Pancreas (tissue), 10 donors: ENCODE measurements around the gene BICRA. TPM values are rescaled to one million over a fixed set of nuclear protein-coding genes. Genes with fewer than 3 reads are reported as not detected.
"Not testable (repeated sequence)": the region's sequence is repeated elsewhere in the genome, so short reads cannot be mapped to it uniquely, and the experiment has no call there.

Source experiments
- ATAC-seq, 4 donors: fragments of 200-7000 bp; cut with Tn5 transposase; one replicate each; pipeline versions ENCODE4 v1.8.0 to v1.9.1; 2020; ENCODE audit warnings: mild to moderate bottlenecking in 4 of 4, moderate library complexity in 4 of 4
- DNase-seq, 6 donors: peaks; one replicate each; pipeline ENCODE4 v3.0.0-alpha.2; 2020
- FAIRE-seq: peaks from 2 replicates; lab custom pipeline; 2012; peaks lifted over from hg19 to GRCh38; lab: Jason Lieb, UNC
- H3K27ac ChIP-seq, 4 donors: fragments of 200-600 bp; sonication (generic); 1 replicate in 3 of 4; 2 replicates in 1 of 4; pipeline versions ENCODE4 v1.5.0 to v1.8.0; 2020
- H3K27me3 ChIP-seq, 4 donors: fragments of 200-600 bp; one replicate each; pipeline ENCODE4 v1.8.0; 2021
- H3K36me3 ChIP-seq, 3 donors: fragments of 200-600 bp; sonication (generic) in 1 of 3; one replicate each; pipeline versions ENCODE4 v1.5.0 to v1.8.0; 2020 to 2021
- H3K4me1 ChIP-seq, 3 donors: fragments of 200-600 bp; one replicate each; pipeline ENCODE4 v1.8.0; 2021
- H3K4me3 ChIP-seq, 4 donors: fragments of 200-600 bp; sonication (generic) in 2 of 4; one replicate each; pipeline versions ENCODE4 v1.5.0 to v1.8.0; 2020 to 2021
- H3K9me3 ChIP-seq, 4 donors: fragments of 200-600 bp; one replicate each; pipeline ENCODE4 v1.8.0; 2021
- CTCF ChIP-seq, 4 donors: fragments of 200-600 bp; sonication (generic) in 3 of 4; IDR thresholded peaks; one replicate each; pipeline versions ENCODE4 v1.5.0 to v1.8.0; 2021; ENCODE audit warnings: antibody characterized with exemption in 4 of 4
- WGBS, 2 donors: extraction: QIAGEN DNeasy Blood & Tissue Kit; methylation state at CpG; one replicate each; pipeline ENCODE4 v1.1.7; 2013; 5-methylcytosine and 5-hydroxymethylcytosine counted together
- intact Hi-C, 3 donors: fragments of 100-400 bp; cut with DNase I; formaldehyde crosslinking; loops; one replicate each; pipeline versions ENCODE4 v1.11.1 to v1.14.2; 2022
- polyA plus RNA-seq, 2 donors: library from polyadenylated mRNA; stranded (reverse); fragments of 200-250 nt; gene quantifications; one replicate each; pipeline ENCODE4 v1.2.3, GENCODE V29; 2013
- total RNA-seq, 6 donors: library from RNA; stranded (reverse); fragmentation: NEBNext Ultra II Directional in 4 of 6; extraction: Animal tissue kit (Norgen Biotek cat#: 25700) in 4 of 6; gene quantifications; one replicate each; pipeline versions ENCODE4 v1.2.1 to v1.2.4, GENCODE V29; 2021 to 2023
- donor health status: healthy with polysubstance abuse.
- donor health status: DM: no; HTN: no; CAD: no; lungs with moderate emphysema.
- donor health status: DM: no; HTN: no; CAD: no.
- donor health status: control.
- donor health status: control.
- donor health status: Bipolar disorder and iron deficiency.
- donor health status: DM: yes; HTN: yes; CAD: no.
- donor health status: DM: no; HTN: no; CAD: no.
- donor health status: DM: no; HTN: no; CAD: no.
- donor health status: DM: yes; HTN: yes; CAD: no.

The BICRA gene
- total and polyA plus RNA-seq, 8 donors, result 2.7 to 10.4 (median 5.9) TPM

- TF ChIP-seq CTCF (IDR thresholded peaks at IDR 0.05), result no peak
- Histone ChIP-seq H3K4me3 (no peak overlapping the region), H3K36me3 (no peaks in the 10 kb centered on the region), H3K9me3 (no peaks in the 10 kb centered on the region), H3K27me3 (no peaks in the 10 kb centered on the region), H3K27ac (no peak overlapping the region), H3K4me1 (no peaks in the 10 kb centered on the region)
- 39 to 47% methylated on average over 6 of the region's 6 CpGs for WGBS, 2 donors
- peak in 1 of 6 donors; percentile 7 for DNase-seq
- intact Hi-C loops, result no loop called here
- FAIRE-seq, result no peak
- ATAC-seq, result peak in 2 of 4 donors; percentile 24 to 37
Observed at GRCh38 chr19:47581605-47582319, 27.2 kb upstream of the BICRA start.

- intact Hi-C loops, result no loop called here
- Histone ChIP-seq H3K4me3 (no peak overlapping the region), H3K27me3 (no peaks in the 10 kb centered on the region), H3K4me1 (no peaks in the 10 kb centered on the region), H3K27ac (no peak overlapping the region), H3K36me3 (no peaks in the 10 kb centered on the region), H3K9me3 (no peaks in the 10 kb centered on the region)
- TF ChIP-seq CTCF (IDR thresholded peaks at IDR 0.05), result no peak
- no peak for FAIRE-seq
- no peak for ATAC-seq
- WGBS, 2 donors, result 40 to 41% methylated on average over 6 of the region's 6 CpGs
- no peak for DNase-seq
Observed at GRCh38 chr19:47582320-47582909, 26.5 kb upstream of the BICRA start.

GRCh38 chr19:47583161-47583560 is 25.8 kb upstream of the BICRA start:
- not testable (repeated sequence) for ATAC-seq

GRCh38 chr19:47587295-47587694 is 21.6 kb upstream of the BICRA start:
- intact Hi-C loops, result no loop called here
- no peak overlapping the region for H3K27ac ChIP-seq
- no peak overlapping the region for H3K4me3 ChIP-seq
- no peak for FAIRE-seq
- no peaks in the 10 kb centered on the region for H3K27me3 ChIP-seq
- DNase-seq, result peak in 1 of 6 donors; percentile 9
- H3K9me3 ChIP-seq, result no peaks in the 10 kb centered on the region
- no peak for TF ChIP-seq CTCF (IDR thresholded peaks at IDR 0.05)
- H3K4me1 ChIP-seq, result no peaks in the 10 kb centered on the region
- H3K36me3 ChIP-seq, result no peaks in the 10 kb centered on the region
- ATAC-seq, result no peak
- WGBS, 2 donors, result 85 to 86% methylated on average over 4 of the region's 4 CpGs

More at GRCh38 chr19:47583161-47583560, 25.8 kb upstream of the BICRA start:
- H3K4me1 ChIP-seq, H3K27ac ChIP-seq, H3K4me3 ChIP-seq, H3K36me3 ChIP-seq, intact Hi-C loops, DNase-seq, H3K27me3 ChIP-seq, FAIRE-seq, H3K9me3 ChIP-seq: not testable (repeated sequence)
- 88 to 89% methylated on average over 1 of the region's 1 CpG for WGBS, 2 donors

- intact Hi-C loops, result loop anchor here in 1 of 3 donors (10.0 kb wide), 1 partner anchor 65 kb away; no protein-coding TSS in a partner anchor
- DNase-seq (no peak), ATAC-seq (no peak), FAIRE-seq (no peak)
- Histone ChIP-seq H3K4me1 (no peaks in the 10 kb centered on the region), H3K36me3 (no peaks in the 10 kb centered on the region), H3K27ac (no peak overlapping the region), H3K4me3 (no peak overlapping the region), H3K27me3 (no peaks in the 10 kb centered on the region), H3K9me3 (no peaks in the 10 kb centered on the region)
- 46 to 49% methylated on average over 7 of the region's 7 CpGs for WGBS, 2 donors
- no peak for TF ChIP-seq CTCF (IDR thresholded peaks at IDR 0.05)
Observed at GRCh38 chr19:47589824-47590223, 19.1 kb upstream of the BICRA start.
